ENCODE measurements around the gene DENND2C.

Gene DENND2C

GRCh38 chr1:114668373-114668772, 1.5 kb downstream of the DENND2C start:
- no peak overlapping the region for H3K4me3 ChIP-seq (ENCODE audit: low read depth, low read length)
- TF ChIP-seq CTCF (IDR thresholded peaks at IDR 0.05; ENCODE audit: low read depth, low read length): no peak

GRCh38 chr1:114666954-114667353, 2.9 kb downstream of the DENND2C start:
- TF ChIP-seq CTCF (IDR thresholded peaks at IDR 0.05; ENCODE audit: low read depth, low read length): no peak
- H3K4me3 ChIP-seq (ENCODE audit: low read depth, low read length): no peak overlapping the region

GRCh38 chr1:114660238-114660637, 9.6 kb downstream of the DENND2C start:
- no peak overlapping the region for H3K4me3 ChIP-seq (ENCODE audit: low read depth, low read length)
- TF ChIP-seq CTCF (IDR thresholded peaks at IDR 0.05; ENCODE audit: low read depth, low read length): no peak

DNA sequence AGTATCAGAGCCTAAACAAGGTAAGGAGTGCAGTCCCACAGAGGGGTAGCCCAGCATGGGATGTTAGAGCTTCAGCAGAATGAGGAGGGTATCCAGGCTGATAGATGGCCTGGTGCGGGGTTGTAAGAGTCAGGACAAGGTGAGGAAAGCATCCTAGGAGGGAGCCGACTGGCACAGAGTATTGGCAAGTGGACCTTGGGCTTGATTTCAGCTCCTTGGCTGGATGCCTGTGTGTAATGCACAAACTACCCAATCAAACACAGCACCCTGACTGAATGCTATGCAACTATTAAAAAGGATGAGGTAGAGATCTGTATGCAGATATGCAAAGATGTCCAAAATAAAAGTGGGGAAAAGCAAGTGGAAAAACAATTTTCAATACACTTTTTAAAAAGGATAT, 18.0 kb downstream of the DENND2C start:
- TF ChIP-seq CTCF (IDR thresholded peaks at IDR 0.05; ENCODE audit: low read depth, low read length): no peak
- no peak overlapping the region for H3K4me3 ChIP-seq (ENCODE audit: low read depth, low read length)

GRCh38 chr1:114648503-114648902, 21.3 kb downstream of the DENND2C start:
- no peak overlapping the region for H3K4me3 ChIP-seq (ENCODE audit: low read depth, low read length)
- no peak for TF ChIP-seq CTCF (IDR thresholded peaks at IDR 0.05; ENCODE audit: low read depth, low read length)

GRCh38 chr1:114641377-114641776, 28.5 kb downstream of the DENND2C start:
- no peak for TF ChIP-seq CTCF (IDR thresholded peaks at IDR 0.05; ENCODE audit: low read depth, low read length)
- no peak overlapping the region for H3K4me3 ChIP-seq (ENCODE audit: low read depth, low read length)

- TF ChIP-seq CTCF (IDR thresholded peaks at IDR 0.05; ENCODE audit: low read depth, low read length): no peak
- H3K4me3 ChIP-seq (ENCODE audit: low read depth, low read length): no peak overlapping the region
Observed at GRCh38 chr1:114638910-114639309, 30.9 kb downstream of the DENND2C start.
